HepG2 (cell line): ENCODE data around the gene RAB6A.

ENCODE experiments used
- JUN ChIP-seq: sonication (generic); formaldehyde crosslinking; IDR thresholded peaks from 2 replicates; pipeline ENCODE4 v1.4.0; 2020; ENCODE audit warnings: mild to moderate bottlenecking, missing genetic modification reagents
- KAT8 ChIP-seq: IDR thresholded peaks from 2 replicates; pipeline ENCODE4 v1.6.1; 2016; ENCODE audit warnings: missing genetic modification reagents, missing compliant biosample characterization
- POLR2A ChIP-seq, 2 experiments: IDR thresholded peaks; 2 replicates each; pipeline ENCODE4 v1.6.1; 2011; ENCODE audit warnings: low read depth in 2 of 2, low read length in 2 of 2, mild to moderate bottlenecking in 1 of 2, moderate library complexity in 1 of 2; ENCODE audit not compliant: insufficient read depth in 1 of 2
- ZBTB3 ChIP-seq: sonication (generic); formaldehyde crosslinking; IDR thresholded peaks from 2 replicates; pipeline ENCODE4 v1.4.0; 2020; ENCODE audit warnings: low read depth, mild to moderate bottlenecking, moderate library complexity, missing genetic modification reagents, borderline replicate concordance
- ZFP36 ChIP-seq: fragments of 150-350 bp; IDR thresholded peaks from 2 replicates; pipeline ENCODE4 v1.6.1; 2018; ENCODE audit warnings: borderline replicate concordance, low read length, low read depth; ENCODE audit not compliant: partially characterized antibody
- ZNF124 ChIP-seq: sonication (generic); formaldehyde crosslinking; IDR thresholded peaks from 2 replicates; pipeline ENCODE4 v1.4.0; 2020; ENCODE audit warnings: missing genetic modification reagents
- ZNF766 ChIP-seq: sonication (generic); formaldehyde crosslinking; IDR thresholded peaks from 2 replicates; pipeline ENCODE4 v1.5.0; 2020; ENCODE audit warnings: missing genetic modification reagents, borderline replicate concordance
- TF ChIP-seq, protein P1 (sequence below): sonication (generic); formaldehyde crosslinking; IDR thresholded peaks from 2 replicates; pipeline ENCODE4 v1.5.0; 2020; ENCODE audit warnings: mild to moderate bottlenecking, missing genetic modification reagents, moderate library complexity
- TF ChIP-seq, protein P2 (sequence below): fragments of 450-650 bp; IDR thresholded peaks from 2 replicates; pipeline ENCODE4 v1.6.1; 2016

DNA sequence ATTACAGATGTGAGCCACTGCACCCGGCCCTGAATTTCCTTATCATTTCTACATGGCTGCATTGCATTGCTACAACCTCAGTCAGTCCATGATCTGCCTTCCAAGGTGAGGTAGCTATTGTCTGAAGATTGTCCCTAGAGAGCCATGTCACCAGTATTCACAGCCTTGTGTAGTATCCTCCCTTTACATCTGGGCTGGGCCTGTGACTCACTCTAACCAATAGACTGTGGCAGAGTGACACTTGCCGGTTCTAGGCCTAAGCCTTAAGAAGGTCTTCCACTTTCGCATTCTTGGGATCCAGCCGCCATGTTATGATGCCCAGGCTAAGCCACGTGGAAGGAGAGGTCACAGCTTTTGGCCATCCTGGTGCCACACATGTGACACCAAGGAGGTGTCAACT is 124.6 kb downstream of the RAB6A start:
- no peak for TF ChIP-seq ZFP36
- no peak for TF ChIP-seq ZNF766 (CRISPR knock-in tag)
- no peak for TF ChIP-seq ZNF124 (CRISPR knock-in tag)
- no peak for TF ChIP-seq POLR2A (IDR thresholded peaks at IDR 0.05; ENCODE audit: insufficient read depth in 1 of 2, low read depth in 2 of 2, low read length in 2 of 2)
- TF ChIP-seq ZBTB3 (CRISPR knock-in tag) = no peak
- no peak for TF ChIP-seq KAT8 (CRISPR knock-in tag)
- TF ChIP-seq, protein P1, sequence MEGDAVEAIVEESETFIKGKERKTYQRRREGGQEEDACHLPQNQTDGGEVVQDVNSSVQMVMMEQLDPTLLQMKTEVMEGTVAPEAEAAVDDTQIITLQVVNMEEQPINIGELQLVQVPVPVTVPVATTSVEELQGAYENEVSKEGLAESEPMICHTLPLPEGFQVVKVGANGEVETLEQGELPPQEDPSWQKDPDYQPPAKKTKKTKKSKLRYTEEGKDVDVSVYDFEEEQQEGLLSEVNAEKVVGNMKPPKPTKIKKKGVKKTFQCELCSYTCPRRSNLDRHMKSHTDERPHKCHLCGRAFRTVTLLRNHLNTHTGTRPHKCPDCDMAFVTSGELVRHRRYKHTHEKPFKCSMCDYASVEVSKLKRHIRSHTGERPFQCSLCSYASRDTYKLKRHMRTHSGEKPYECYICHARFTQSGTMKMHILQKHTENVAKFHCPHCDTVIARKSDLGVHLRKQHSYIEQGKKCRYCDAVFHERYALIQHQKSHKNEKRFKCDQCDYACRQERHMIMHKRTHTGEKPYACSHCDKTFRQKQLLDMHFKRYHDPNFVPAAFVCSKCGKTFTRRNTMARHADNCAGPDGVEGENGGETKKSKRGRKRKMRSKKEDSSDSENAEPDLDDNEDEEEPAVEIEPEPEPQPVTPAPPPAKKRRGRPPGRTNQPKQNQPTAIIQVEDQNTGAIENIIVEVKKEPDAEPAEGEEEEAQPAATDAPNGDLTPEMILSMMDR (CRISPR knock-in tag) = no peak
- TF ChIP-seq, protein P2, sequence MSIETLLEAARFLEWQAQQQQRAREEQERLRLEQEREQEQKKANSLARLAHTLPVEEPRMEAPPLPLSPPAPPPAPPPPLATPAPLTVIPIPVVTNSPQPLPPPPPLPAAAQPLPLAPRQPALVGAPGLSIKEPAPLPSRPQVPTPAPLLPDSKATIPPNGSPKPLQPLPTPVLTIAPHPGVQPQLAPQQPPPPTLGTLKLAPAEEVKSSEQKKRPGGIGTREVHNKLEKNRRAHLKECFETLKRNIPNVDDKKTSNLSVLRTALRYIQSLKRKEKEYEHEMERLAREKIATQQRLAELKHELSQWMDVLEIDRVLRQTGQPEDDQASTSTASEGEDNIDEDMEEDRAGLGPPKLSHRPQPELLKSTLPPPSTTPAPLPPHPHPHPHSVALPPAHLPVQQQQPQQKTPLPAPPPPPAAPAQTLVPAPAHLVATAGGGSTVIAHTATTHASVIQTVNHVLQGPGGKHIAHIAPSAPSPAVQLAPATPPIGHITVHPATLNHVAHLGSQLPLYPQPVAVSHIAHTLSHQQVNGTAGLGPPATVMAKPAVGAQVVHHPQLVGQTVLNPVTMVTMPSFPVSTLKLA = no peak
- TF ChIP-seq JUN (CRISPR knock-in tag) = no peak
